ENCODE results near the gene C11orf65.

The C11orf65 gene

DNA sequence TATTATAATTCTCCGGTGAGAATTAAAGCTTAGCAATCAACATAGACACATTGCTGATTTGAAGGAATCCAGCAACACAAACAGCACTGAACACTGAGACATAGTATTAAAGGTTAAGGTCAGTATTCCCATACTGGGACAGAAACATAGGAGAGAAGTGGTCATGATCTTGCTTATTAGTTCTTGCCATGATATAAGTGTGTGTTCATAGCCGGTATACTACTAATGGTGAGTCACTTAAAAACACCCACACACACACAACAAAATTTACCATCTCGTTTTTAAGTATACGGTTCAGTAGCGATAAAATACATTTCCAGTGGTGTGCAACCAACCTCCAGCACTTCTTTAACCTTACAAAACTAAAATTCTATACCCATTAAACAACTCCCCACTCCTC is 96.3 kb downstream of the C11orf65 start:
- DNase-seq, result no peak

DNA sequence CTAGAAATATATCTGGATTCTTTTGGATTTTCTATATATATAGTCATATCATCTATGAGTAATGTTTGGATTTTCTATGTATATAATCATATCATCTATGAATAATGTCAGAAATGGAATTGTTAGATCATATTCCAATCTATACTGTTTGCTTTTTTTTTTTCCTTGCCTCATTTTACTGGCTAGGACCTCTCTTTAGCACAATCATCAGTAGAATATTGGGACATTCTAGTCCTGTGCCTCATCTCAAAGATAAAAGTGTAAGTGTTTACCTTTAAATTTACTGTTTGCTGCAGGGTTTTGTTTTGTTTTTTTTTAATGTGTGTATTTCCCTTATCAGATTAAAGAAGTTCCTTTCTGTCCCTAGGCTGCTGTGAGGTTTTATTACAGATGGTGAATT is 97.0 kb downstream of the C11orf65 start:
- no peak for DNase-seq

DNA sequence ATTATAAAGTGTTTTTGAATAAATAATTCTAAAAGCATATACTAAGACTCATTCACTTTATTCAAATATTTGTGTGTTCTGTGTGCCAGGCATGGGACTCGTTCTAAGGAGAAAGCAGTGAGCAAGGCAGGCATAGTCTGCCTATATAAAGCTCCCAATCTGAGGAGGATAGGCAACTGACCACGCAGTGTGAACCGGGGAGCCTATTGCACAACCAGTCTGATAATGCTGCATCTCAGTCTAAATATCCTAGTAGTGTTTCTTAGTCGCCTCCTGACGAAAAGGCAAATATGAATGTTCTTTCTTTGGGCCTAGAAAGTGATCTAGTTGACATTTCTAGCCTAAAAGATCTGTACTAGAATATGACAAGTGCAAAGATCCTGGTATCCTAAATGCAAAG is 98.3 kb downstream of the C11orf65 start:
- DNase-seq, result no peak

DNA sequence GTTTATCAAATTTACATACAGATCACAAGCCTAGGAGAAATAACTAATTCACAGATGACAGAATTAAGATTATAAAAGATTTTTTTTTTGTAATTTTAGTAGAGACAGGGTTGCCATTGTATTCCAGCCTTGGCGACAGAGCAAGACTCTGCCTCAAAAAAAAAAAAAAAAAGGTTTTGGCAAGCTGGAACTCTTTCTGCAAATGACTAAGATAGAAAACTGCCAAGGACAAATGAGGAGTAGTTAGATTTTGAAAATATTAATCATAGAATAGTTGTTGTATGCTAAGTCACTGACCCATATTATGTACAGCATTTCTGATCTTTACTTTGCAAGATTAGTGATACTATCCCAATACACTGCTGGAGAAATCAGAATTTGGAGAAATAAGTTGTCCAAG is 99.2 kb downstream of the C11orf65 start:
- no peak for DNase-seq

DNA sequence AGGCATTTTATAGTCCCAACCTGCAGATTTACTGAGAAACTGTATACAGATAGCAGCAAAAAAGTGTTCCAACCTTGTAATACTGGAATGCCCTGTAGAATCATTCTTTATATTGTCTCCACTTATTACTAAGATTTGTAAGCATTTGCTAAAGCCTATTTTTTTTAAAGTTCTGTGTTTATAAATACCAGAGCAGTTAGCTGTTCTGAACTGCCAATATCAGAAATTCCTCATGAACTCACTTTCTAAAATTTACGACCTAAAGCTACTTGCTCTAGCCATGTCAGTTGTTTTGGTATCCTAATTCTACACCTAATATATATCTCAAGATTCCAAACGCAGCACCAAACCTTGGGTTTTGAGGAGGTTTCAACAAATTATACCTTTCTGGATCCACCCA is 103.2 kb downstream of the C11orf65 start:
- no peak for DNase-seq

DNA sequence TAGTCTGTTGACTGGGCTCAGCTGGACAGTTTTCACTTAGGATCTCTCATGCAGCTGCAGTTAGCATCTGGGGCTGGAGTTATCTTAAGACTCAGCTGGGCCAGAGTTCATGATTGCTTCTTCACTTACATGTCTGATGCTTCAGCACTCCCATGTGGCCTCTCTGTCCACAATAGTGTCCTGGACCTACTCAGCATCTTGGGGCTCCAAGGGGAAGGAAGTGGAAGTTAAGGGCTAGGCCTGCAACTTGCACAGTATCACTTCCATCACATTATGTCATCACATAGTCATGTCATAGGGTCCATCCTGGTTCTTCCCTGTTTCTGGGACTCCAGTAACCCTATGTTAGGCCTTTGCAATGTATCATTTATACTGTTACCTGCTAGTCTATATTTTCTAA is 115.9 kb downstream of the C11orf65 start:
- no peak for DNase-seq

DNA sequence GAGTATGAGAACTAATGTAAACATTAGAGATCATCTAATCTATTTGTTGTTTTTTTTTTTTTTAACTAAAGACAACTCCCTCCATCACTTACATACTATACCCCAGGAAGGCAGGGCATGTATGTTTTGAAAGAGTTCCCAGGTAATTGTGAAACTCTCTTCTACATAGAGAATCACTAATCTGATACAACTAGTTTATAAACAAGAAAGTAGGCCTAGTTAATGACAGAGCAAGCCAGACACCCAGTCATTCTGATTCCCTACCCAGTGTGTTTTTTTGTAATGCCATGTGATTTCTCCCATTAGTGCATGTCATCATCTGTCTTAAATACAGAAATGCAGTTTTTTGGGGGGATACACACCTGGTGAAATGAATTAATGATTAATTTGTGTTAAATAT is 120.9 kb downstream of the C11orf65 start:
- no peak for DNase-seq

DNA sequence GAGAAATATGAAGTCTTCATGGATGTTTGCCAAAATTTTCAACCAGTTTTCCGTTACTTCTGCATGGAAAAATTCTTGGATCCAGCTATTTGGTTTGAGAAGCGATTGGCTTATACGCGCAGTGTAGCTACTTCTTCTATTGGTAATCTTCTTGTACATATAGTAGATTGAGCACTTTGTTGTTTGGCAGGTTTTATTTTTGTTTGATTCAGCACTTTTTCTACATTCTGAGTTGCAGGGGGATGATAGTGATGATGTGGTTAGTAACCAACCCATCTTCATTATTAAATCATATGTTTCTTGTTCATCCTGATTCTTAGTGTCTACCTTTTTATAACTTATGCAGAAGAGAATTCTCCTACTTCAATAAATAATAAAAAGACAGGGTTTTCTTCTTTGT is 121.6 kb downstream of the C11orf65 start:
- DNase-seq, result no peak

DNA sequence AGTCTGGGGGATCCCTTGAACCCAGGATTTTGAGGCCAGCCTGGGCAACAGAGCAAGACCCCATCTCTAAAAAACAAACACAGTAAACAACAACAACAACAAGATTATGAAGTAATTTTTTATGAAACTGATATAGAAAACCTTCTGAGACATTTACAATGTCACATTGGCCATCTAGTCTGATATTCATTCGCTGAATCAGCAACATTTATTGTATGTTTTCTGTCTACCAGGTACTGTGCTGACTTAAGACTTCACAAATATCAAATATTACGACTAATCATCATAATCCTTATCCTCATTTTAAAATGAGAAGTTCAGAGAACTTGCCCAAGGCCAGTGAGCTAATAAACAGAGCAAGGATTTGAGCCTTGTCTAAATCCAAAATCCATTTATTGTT is 123.6 kb downstream of the C11orf65 start:
- no peak for DNase-seq

DNA sequence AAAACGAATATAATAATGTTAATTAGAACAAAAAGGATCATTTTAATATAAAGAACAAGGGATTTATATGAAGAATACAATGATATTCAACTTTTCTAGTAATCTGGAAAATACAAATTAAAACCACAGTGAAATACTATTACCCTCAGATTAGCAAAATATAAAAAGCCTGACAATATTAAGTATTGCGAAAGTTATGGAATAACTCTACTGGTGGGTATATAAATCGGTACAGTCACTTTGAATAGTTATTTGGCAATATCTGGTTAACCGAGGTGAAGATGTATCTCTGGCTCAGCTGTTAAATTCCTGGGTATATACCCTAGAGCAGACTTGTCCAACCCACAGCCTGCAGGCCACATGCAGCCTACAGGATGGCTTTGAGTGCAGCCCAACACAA is 125.7 kb downstream of the C11orf65 start:
- no peak for DNase-seq

DNA sequence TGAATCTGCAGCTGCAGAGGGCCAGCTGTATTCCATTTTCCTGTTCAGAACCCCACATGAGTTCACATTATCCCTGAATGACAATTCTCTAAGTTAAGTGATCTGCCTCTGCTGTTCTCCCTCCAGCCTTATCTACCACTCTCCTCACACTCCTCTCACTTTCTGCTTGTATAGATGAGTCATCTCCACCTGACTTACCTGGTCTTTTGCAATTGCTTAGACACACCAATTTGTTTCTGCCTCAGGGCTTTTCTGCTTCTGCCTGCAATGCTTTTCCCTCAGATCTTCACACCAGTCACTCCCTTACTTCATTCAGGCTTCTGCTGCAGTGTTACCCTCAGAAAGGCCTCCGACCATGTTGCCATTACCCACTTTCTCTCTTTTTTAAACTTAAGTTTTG is 126.4 kb downstream of the C11orf65 start:
- DNase-seq, result no peak

DNA sequence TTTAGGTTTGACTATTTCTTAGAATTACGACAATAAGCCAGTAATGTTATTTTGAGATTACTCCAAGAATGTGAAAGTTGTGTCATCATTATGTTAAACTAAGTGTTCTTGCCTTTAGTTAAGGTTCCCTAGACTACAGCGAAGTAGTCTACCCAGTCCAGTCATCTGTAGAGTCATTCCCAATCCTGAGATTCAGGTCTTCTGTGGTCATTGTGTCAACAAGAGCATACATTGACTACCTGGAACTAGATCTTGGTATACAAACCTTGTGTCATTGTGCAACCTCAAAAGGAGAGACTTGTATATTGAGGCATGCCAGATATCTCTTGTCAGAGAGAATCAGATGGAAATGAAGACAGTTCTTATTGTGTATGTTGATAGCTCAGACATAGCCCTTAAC is 128.6 kb downstream of the C11orf65 start:
- DNase-seq, result no peak

DNA sequence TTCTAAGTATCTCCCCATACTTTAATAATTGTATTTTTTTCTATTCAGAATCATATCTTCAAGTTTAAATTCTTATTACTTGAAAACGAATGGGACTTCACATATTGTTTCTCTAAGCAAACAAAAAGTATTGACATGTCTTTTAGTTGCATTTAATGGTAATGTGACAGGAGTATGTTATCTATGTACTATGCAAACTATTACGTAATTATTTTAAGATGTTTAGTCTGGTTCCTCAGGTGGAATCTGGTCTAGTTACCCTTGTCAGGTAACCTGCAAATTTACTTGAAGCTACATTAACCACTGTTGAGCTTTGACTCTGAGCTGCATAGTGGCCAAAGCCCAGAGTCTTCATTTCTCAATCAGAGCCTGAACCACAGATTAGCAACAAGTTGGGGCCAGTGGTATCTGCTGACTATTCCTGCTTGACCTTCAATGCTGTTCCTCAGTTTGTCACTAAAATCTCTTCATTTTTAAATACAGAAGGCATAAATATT is 133.9 kb downstream of the C11orf65 start:
- DNase-seq, result no peak
